PC-9 (cell line): ENCODE measurements around the gene PAX7.

ENCODE experiments used
- CTCF ChIP-seq: fragments of 200-600 bp; sonication (generic); conservative IDR thresholded peaks from 2 replicates; pipeline ENCODE4 v1.6.1; 2017; ENCODE audit warnings: mixed run types, antibody characterized with exemption, mild to moderate bottlenecking, moderate library complexity
- EZH2 ChIP-seq: fragments of 200-600 bp; sonication (generic); IDR thresholded peaks from 2 replicates; pipeline ENCODE4 v1.8.0; 2017; ENCODE audit warnings: antibody characterized with exemption, low read depth

GRCh38 chr1:18634276-18634675 lies 3.6 kb downstream of the PAX7 start:
- no peak for TF ChIP-seq CTCF
- no peak for TF ChIP-seq EZH2
